Activated T-helper 1 cell treated with Interleukin-2 at 50 U/mL for 16 hours (primary cell): ENCODE measurements around the gene ST8SIA5.

Experiments used
- DNase-seq: peaks from one replicate; pipeline ENCODE4 v3.0.0-alpha.2; 2020; ENCODE audit warnings: low read depth

ST8SIA5 gene

DNA sequence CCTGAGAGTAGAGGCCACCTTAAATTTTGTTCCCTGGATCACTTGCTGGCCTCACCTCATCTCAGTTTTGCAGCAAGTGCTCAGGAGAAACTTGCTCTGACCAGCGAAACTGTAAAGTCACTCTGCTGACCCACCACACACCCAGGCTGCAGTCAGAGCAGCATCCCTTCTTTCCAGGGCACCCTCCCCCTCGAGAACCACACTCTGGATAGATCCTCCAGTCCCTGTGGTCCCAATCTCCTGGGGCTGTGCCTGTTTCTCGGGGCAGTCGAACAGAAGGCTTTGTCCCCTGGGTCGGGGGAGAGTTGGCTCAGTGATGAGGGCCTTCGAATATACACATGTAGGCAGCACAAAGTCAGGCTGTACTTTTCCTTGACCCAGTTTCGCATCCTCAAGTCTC lies 18.4 kb downstream of the ST8SIA5 start:
- no peak for DNase-seq

GRCh38 chr18:46736736-46737135 lies 20.1 kb downstream of the ST8SIA5 start:
- DNase-seq = no peak

DNA sequence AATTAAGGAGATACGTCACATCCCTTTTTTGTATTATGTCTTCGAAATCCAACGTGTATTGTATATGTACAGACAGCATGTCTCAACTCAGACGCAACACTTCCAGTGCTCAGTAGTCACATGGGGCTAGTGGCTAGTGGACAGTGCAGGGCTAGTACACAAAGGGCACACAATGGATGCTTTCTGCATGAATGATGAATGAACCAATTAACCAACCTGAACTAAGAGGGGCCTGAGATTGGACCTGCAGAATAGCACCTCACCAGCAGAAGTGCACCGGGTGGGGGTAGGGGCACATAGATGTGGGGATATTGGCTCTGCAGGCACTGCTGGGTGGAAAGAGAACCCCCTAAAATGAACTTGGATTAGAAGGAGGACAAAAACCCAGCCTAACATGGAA lies 20.7 kb downstream of the ST8SIA5 start:
- DNase-seq = no peak

DNA sequence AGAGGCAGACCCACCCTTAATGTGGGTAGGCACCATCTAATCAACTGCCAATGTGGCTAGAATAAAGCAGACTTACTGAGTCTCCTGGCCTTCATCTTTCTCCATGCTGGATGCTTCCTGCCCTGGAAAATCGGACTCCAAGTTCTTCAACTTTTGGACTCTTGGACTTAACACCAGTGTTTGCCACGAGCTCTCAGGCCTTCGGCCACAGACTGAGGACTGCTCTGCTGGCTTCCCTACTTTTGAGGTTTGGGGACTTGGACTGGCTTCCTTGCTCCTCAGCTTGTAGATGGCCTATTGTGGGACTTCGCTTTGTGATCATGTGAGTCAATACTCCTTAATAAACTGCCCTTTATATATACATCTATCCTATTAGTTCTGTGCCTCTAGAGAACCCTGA lies 21.9 kb downstream of the ST8SIA5 start:
- DNase-seq = no peak

DNA sequence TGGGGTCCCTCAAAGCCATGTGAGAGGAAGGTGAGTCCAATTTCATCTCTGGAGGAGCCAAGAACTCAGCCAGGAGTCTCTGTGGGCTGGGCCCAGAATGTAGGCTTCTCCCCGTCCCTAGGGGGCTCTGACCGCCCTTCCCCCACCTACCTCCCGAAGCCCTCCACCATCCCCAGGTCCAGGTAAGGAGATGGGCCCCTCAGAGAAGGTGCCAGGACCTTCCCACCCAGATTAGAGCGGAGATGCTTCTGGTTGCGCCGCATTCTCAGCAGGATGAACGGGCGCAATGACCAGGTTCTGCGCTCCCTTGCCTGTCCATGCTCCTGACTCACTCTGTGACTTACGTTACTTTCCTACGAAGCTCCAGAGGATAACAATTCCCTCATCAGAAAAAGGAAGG lies 23.0 kb downstream of the ST8SIA5 start:
- DNase-seq = no peak

GRCh38 chr18:46732801-46733200 lies 24.1 kb downstream of the ST8SIA5 start:
- DNase-seq = no peak

GRCh38 chr18:46732201-46732600 lies 24.7 kb downstream of the ST8SIA5 start:
- no peak for DNase-seq

DNA sequence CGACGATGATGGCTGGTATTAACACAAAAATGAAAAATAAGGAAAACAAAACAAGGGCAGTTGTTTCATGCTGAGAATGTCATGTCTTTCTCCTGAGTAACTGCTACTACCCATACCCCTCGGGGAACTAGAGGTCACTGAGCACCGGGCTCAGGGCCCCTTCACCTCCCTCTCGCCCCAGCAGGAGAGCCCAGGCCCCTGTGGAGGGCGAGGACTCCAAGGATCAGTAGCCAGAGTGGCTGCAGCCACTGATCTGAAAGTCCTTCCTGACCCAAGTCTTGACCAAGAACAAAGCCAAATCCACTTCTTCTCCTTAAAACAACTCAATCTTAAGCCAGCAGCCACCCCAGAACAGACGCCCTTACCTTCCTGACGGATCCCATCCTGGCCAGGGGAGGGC lies 25.5 kb downstream of the ST8SIA5 start:
- no peak for DNase-seq

DNA sequence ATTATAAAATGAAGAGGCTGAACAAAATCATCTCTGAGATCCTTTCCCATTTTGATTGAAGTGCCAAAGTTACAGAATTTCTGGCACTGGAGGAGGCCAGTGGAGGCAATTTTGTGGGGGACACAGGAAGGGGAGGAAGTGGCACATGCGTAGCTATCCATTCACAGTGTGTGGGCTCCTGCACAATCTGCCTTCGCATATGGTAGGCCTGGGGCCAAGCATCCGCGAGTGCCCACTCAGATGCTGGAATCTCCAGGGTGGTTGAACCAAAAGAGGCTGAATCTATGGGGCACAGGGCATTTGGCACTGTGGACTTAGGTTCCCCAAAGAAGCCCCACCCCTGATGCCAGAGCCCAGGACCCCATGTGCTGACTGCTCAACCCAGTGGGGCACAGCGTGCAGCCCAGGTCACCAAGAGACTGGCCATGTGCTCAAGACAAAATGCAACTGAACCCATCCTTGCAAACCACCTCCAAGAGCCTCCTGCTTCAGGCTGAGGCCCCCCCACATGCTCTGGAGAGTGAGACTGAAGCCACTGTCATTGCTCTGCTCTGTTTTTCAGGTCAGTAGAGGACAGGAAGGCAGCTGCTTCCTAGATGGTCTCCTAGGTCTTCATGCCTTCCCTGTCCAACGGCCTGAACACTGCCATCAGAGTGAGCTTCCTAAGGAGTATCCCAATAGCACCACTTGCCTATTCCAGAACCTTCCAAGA lies 28.5 kb downstream of the ST8SIA5 start:
- no peak for DNase-seq

DNA sequence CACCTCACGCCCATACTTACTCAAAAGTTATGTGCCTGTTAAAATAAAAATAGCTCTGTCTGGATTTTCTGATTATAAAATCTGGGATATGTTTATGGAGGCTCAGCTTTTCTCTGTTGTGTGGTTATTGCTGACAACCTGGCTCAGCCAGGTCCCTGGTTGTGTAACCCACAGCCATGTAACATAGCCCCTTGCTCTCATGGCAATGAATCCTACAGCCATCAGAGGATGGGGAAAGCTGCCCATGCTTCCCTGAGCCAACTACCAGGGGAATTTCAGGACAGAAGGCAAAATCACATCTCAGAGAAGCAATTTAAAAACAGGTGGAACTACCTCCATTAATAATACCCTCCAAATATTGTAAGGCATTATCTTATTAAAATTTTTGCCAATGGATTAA lies 29.7 kb downstream of the ST8SIA5 start:
- DNase-seq = no peak

DNA sequence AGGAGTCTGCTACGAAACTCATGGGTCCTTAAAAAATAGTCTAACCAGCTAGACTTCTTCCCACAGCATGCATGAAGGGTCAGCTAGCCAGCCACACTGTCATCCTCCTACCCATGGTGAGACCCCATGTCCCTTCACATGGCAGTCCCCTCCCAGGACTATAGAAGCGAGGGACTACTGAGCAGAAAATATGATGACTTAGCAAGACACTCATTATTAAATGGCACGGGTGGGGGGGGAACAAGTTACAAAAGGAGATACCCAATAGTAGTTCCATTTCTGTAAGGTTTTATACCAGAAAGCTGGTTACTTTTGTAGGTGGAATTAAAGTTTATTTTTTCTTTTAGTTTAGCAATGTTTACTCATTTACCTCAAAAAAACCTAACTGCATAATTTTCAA lies 31.5 kb downstream of the ST8SIA5 start:
- no peak for DNase-seq

GRCh38 chr18:46723856-46724415 lies 32.9 kb downstream of the ST8SIA5 start:
- DNase-seq = no peak

- no peak for DNase-seq
Observed at GRCh38 chr18:46722051-46722450, 34.8 kb downstream of the ST8SIA5 start.

- DNase-seq = no peak
Observed at GRCh38 chr18:46721331-46721730, 35.5 kb downstream of the ST8SIA5 start.

- no peak for DNase-seq
Observed at GRCh38 chr18:46720521-46720920, 36.3 kb downstream of the ST8SIA5 start.

GRCh38 chr18:46720092-46720491 lies 36.8 kb downstream of the ST8SIA5 start:
- DNase-seq = no peak

DNA sequence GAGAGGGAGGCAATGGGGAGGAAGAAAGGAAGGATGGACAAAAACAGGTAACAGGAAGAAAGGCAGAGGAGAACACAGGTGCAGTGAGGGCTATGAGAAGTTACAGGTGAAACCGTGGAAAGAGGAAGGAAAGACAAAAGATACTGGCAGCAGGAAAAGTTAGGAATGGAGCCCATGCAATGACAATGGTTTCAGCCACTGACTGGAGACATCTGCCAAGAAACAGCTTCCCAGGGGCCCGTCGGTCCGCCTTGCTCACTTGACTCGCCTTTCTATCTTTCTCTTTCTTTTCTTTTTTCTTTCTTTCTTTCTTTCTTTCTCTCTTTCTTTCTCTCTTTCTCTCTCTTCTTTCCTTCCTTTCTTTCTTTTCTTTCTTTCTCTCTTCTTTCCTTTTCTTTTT lies 37.5 kb downstream of the ST8SIA5 start:
- DNase-seq = no peak

- no peak for DNase-seq
Observed at GRCh38 chr18:46718501-46719341, 38.1 kb downstream of the ST8SIA5 start.

DNA sequence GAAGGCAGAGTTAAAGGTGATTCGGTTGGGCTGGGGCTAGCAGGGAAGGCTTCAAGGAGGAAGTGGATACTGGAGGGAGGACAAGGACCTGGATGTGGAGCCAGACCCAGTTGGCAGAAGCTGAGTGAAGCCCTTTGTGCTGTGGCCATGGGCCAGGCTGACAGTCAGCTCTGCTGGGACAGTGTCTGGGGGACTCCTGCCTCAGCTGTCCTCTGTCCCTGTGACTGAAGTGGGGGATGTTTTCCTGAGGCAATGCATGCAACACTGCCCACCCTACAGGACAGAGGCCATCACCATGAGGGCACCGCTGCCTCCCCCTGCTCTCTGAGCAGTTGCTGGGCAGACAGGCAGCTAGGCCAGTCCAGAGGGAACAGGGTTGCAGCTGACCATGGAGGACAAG lies 40.0 kb downstream of the ST8SIA5 start:
- no peak for DNase-seq

DNA sequence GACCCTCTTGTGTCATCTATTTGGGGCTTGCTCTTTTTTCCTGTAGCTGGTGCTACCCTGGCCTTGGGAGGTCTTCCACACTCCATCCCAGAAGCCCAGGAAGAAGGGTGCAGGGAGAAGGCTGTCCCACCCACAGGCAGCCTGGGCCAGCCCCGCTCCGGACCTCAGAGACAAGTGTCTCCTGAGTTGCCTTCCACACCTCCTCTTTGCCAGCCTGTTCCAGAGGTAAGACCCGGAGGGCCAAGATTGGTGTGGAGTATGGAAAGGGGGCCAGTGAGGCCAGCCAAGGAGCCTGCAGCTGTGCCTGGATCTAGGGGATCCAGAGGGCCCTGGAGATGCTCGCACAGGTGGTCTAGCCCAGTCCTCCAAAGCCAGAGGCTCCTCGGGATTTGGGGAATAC lies 40.5 kb downstream of the ST8SIA5 start:
- DNase-seq = no peak

DNA sequence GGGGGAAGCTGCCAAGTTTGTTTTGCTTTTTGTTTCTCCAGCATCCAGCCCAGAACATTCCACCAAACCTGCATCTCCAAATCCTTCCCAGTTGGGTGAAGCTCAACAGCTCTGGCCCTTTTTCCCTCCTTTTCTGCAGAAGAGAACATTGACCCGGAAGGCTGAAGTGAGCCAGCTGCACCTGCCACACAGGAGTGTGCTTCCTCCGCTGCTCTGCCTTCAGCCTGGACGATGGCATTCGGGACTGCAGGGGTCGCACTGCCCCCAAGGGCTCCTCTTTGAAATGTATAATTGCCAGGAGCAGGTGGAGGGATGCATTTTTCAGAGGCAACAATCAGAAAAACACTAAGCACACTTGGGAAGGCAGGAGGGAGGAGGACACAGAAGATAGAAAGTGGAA lies 41.8 kb downstream of the ST8SIA5 start:
- no peak for DNase-seq

GRCh38 chr18:46712406-46712805 lies 44.4 kb downstream of the ST8SIA5 start:
- no peak for DNase-seq

- DNase-seq = no peak
Observed at GRCh38 chr18:46711444-46711863, 45.4 kb downstream of the ST8SIA5 start.
